H1 (cell line): ENCODE measurements around the gene ICAM5.

Source experiments
- CHD1 ChIP-seq: IDR thresholded peaks from 2 replicates; pipeline ENCODE4 v1.6.1; 2012; ENCODE audit warnings: low read depth, low read length, improper control_type of control experiment
- EP300 ChIP-seq, 2 experiments: IDR thresholded peaks; 1 replicate in 1 of 2; 2 replicates in 1 of 2; pipeline ENCODE4 v1.6.1; 2011 to 2012; ENCODE audit warnings: low read depth in 2 of 2, low read length in 2 of 2, mild to moderate bottlenecking in 2 of 2, borderline replicate concordance in 1 of 2, inconsistent platforms in 1 of 2, moderate library complexity in 1 of 2
- EZH2 ChIP-seq: fragments of 200-600 bp; sonication (generic); IDR thresholded peaks from 2 replicates; pipeline ENCODE4 v1.7.1; 2012; ENCODE audit warnings: low read depth, mild to moderate bottlenecking, moderate library complexity, low read length, inconsistent platforms; ENCODE audit not compliant: severe bottlenecking
- POLR2A ChIP-seq, 2 experiments: IDR thresholded peaks; 1 replicate in 1 of 2; 2 replicates in 1 of 2; pipeline ENCODE4 v1.6.1; 2011; ENCODE audit warnings: low read depth in 2 of 2, low read length in 2 of 2, mild to moderate bottlenecking in 2 of 2; ENCODE audit errors: control extremely low read depth in 1 of 2
- ZNF274 ChIP-seq: IDR thresholded peaks from 2 replicates; pipeline ENCODE4 v1.7.0; 2012; ENCODE audit warnings: low read length, borderline replicate concordance; ENCODE audit errors: extremely low read depth
- TF ChIP-seq, protein P1 (sequence below), 3 experiments: IDR thresholded peaks; 1 replicate in 2 of 3; 2 replicates in 1 of 3; pipeline versions ENCODE4 v1.5.1 to v1.6.1; 2011; ENCODE audit warnings: low read length in 3 of 3, mild to moderate bottlenecking in 3 of 3, inconsistent platforms in 2 of 3, low read depth in 1 of 3, moderate library complexity in 1 of 3; ENCODE audit not compliant: insufficient read depth in 1 of 3; ENCODE audit errors: control extremely low read depth in 1 of 3
- TF ChIP-seq, protein P2 (sequence below): IDR thresholded peaks from 2 replicates; pipeline ENCODE4 v1.6.1; 2012; ENCODE audit warnings: inconsistent platforms

DNA sequence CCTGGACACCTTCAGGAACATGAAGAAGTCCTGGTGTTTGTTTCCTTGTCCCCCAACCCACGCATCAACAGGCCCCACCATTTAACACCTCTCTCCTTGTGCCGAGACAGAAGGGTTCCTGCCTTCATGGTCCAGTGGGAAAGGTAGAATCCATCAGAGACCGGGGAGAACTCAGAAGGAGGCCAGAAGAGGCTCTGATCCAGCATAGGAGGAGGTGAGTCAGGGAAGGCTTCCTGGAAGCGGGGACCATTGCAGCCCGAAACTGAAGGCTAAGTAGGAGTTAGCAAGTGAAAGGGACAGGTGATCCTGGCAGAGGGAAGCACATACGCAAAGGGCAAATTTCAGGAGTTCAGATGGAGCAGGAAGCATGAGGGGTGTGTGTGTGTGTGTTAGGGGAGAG lies 49.2 kb downstream of the ICAM5 start:
- TF ChIP-seq, protein P1, sequence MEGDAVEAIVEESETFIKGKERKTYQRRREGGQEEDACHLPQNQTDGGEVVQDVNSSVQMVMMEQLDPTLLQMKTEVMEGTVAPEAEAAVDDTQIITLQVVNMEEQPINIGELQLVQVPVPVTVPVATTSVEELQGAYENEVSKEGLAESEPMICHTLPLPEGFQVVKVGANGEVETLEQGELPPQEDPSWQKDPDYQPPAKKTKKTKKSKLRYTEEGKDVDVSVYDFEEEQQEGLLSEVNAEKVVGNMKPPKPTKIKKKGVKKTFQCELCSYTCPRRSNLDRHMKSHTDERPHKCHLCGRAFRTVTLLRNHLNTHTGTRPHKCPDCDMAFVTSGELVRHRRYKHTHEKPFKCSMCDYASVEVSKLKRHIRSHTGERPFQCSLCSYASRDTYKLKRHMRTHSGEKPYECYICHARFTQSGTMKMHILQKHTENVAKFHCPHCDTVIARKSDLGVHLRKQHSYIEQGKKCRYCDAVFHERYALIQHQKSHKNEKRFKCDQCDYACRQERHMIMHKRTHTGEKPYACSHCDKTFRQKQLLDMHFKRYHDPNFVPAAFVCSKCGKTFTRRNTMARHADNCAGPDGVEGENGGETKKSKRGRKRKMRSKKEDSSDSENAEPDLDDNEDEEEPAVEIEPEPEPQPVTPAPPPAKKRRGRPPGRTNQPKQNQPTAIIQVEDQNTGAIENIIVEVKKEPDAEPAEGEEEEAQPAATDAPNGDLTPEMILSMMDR (IDR thresholded peaks at IDR 0.05; ENCODE audit: control extremely low read depth in 1 of 3, insufficient read depth in 1 of 3, low read depth in 1 of 3, low read length in 3 of 3) = no peak
- TF ChIP-seq EP300 (IDR thresholded peaks at IDR 0.05; ENCODE audit: borderline replicate concordance in 1 of 2, low read depth in 2 of 2, low read length in 2 of 2) (no peak), ZNF274 (no peak), POLR2A (IDR thresholded peaks at IDR 0.05; ENCODE audit: control extremely low read depth in 1 of 2, low read depth in 2 of 2, low read length in 2 of 2) (no peak), CHD1 (no peak), EZH2 (no peak)
- TF ChIP-seq, protein P2, sequence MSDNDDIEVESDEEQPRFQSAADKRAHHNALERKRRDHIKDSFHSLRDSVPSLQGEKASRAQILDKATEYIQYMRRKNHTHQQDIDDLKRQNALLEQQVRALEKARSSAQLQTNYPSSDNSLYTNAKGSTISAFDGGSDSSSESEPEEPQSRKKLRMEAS = no peak
